ENCODE results near the gene CLDN20.

Gene CLDN20

GRCh38 chr6:155245831-155246230 lies 18.0 kb upstream of the CLDN20 start:
- no peak for DNase-seq (ENCODE audit: low spot score)

GRCh38 chr6:155246825-155247224 lies 17.0 kb upstream of the CLDN20 start:
- no peak for DNase-seq (ENCODE audit: low spot score)

GRCh38 chr6:155247618-155248007 lies 16.2 kb upstream of the CLDN20 start:
- no peak for DNase-seq (ENCODE audit: low spot score)

GRCh38 chr6:155248008-155249001 lies 15.5 kb upstream of the CLDN20 start:
- peak; percentile 68 for DNase-seq (ENCODE audit: low spot score)

- no peak for DNase-seq (ENCODE audit: low spot score)
Observed at GRCh38 chr6:155250701-155251381, 13.0 kb upstream of the CLDN20 start.

GRCh38 chr6:155252581-155252980 lies 11.2 kb upstream of the CLDN20 start:
- DNase-seq (ENCODE audit: low spot score), result no peak

GRCh38 chr6:155253337-155253736 lies 10.5 kb upstream of the CLDN20 start:
- no peak for DNase-seq (ENCODE audit: low spot score)

- no peak for DNase-seq (ENCODE audit: low spot score)
Observed at GRCh38 chr6:155254139-155254538, 9.7 kb upstream of the CLDN20 start.

- no peak for DNase-seq (ENCODE audit: low spot score)
Observed at GRCh38 chr6:155256122-155256795, 7.6 kb upstream of the CLDN20 start.

- no peak for DNase-seq (ENCODE audit: low spot score)
Observed at GRCh38 chr6:155257796-155258195, 6.0 kb upstream of the CLDN20 start.

- peak; percentile 22 for DNase-seq (ENCODE audit: low spot score)
Observed at GRCh38 chr6:155259204-155259603, 4.6 kb upstream of the CLDN20 start.

GRCh38 chr6:155259897-155260296 lies 3.9 kb upstream of the CLDN20 start:
- DNase-seq (ENCODE audit: low spot score), result no peak

GRCh38 chr6:155260686-155261085 lies 3.1 kb upstream of the CLDN20 start:
- no peak for DNase-seq (ENCODE audit: low spot score)

GRCh38 chr6:155261111-155261900 lies 2.5 kb upstream of the CLDN20 start:
- no peak for DNase-seq (ENCODE audit: low spot score)

- DNase-seq (ENCODE audit: low spot score), result no peak
Observed at GRCh38 chr6:155262655-155263054, 1.2 kb upstream of the CLDN20 start.

GRCh38 chr6:155264693-155265320 lies 994 bp downstream of the CLDN20 start:
- peak; percentile 40 for DNase-seq (ENCODE audit: low spot score)

GRCh38 chr6:155265843-155266535 lies 2.2 kb downstream of the CLDN20 start:
- DNase-seq (ENCODE audit: low spot score), result no peak

- DNase-seq (ENCODE audit: low spot score), result no peak
Observed at GRCh38 chr6:155267411-155267810, 3.6 kb downstream of the CLDN20 start.

- DNase-seq (ENCODE audit: low spot score), result peak; percentile 41
Observed at GRCh38 chr6:155268088-155268867, 4.5 kb downstream of the CLDN20 start.

- DNase-seq (ENCODE audit: low spot score), result no peak
Observed at GRCh38 chr6:155269765-155270164, 6.0 kb downstream of the CLDN20 start.

Measured in globus pallidus (tissue), 1 donor.